HEK293 (cell line): ENCODE measurements around the gene STXBP4.

Source experiments
- CTCF ChIA-PET: fragments of 350-600 bp; formaldehyde crosslinking; extraction: SDS; loops from one replicate; lab custom pipeline; 2021; ENCODE audit warnings: antibody characterized with exemption; lab: Yijun Ruan, JAX
- POLR2A ChIA-PET: fragments of 300-600 bp; formaldehyde crosslinking; extraction: SDS; loops from one replicate; lab custom pipeline; 2020; ENCODE audit warnings: antibody characterized with exemption, inconsistent platforms; lab: Yijun Ruan, JAX
- H3K27ac ChIP-seq: fragments of 200-500 bp; sonication (Bioruptor generic); 2 replicates; pipeline ENCODE4 v1.5.1; 2014; ENCODE audit warnings: low read depth, low read length, control low read depth, inconsistent platforms; ENCODE audit errors: extremely low read depth
- H3K36me3 ChIP-seq, 2 experiments: fragments of 200-500 bp in 1 of 2; sonication (Bioruptor generic) in 1 of 2; 1 replicate in 1 of 2; 2 replicates in 1 of 2; pipeline ENCODE4 v1.5.1; 2014 to 2017; ENCODE audit warnings: inconsistent platforms in 2 of 2, low read length in 2 of 2; ENCODE audit not compliant: control insufficient read depth in 2 of 2, insufficient read depth in 1 of 2
- H3K4me1 ChIP-seq: fragments of 200-500 bp; sonication (Bioruptor generic); 2 replicates; pipeline ENCODE4 v1.5.1; 2014; ENCODE audit warnings: mild to moderate bottlenecking, low read length, inconsistent platforms; ENCODE audit not compliant: control insufficient read depth, insufficient read depth
- H3K4me3 ChIP-seq: 2 replicates; pipeline ENCODE4 v1.5.1; 2011; ENCODE audit warnings: low read depth, mild to moderate bottlenecking, control low read depth, low read length, moderate library complexity
- H3K9me3 ChIP-seq: fragments of 200-500 bp; sonication (Bioruptor generic); 2 replicates; pipeline ENCODE4 v1.5.1; 2014; ENCODE audit warnings: low read depth, low read length, inconsistent platforms; ENCODE audit not compliant: control insufficient read depth, insufficient read depth
- GFI1B ChIP-seq: fragments of 450-650 bp; formaldehyde crosslinking; IDR thresholded peaks from 2 replicates; pipeline ENCODE4 v1.5.1; 2016; ENCODE audit warnings: missing biosample characterization, missing genetic modification characterization
- KLF7 ChIP-seq: fragments of 450-650 bp; formaldehyde crosslinking; IDR thresholded peaks from 2 replicates; pipeline ENCODE4 v1.5.1; 2016; ENCODE audit warnings: missing biosample characterization, missing genetic modification characterization, borderline replicate concordance
- RBAK ChIP-seq: fragments of 450-650 bp; formaldehyde crosslinking; IDR thresholded peaks from 2 replicates; pipeline ENCODE4 v1.5.1; 2016; ENCODE audit warnings: missing biosample characterization, missing genetic modification characterization
- TCF7L2 ChIP-seq: IDR thresholded peaks from 2 replicates; pipeline ENCODE4 v1.6.1; 2011; ENCODE audit warnings: low read depth, mild to moderate bottlenecking, inconsistent platforms, low read length, moderate library complexity, borderline replicate concordance
- ZEB2 ChIP-seq: fragments of 450-650 bp; formaldehyde crosslinking; IDR thresholded peaks from 2 replicates; pipeline ENCODE4 v1.5.1; 2016; ENCODE audit warnings: missing biosample characterization, missing genetic modification characterization
- ZNF169 ChIP-seq: fragments of 450-650 bp; formaldehyde crosslinking; IDR thresholded peaks from 2 replicates; pipeline ENCODE4 v1.5.1; 2016; ENCODE audit warnings: missing biosample characterization, missing genetic modification characterization
- ZNF23 ChIP-seq: fragments of 450-650 bp; formaldehyde crosslinking; IDR thresholded peaks from 2 replicates; pipeline ENCODE4 v1.5.1; 2016; ENCODE audit warnings: missing biosample characterization, missing genetic modification characterization, borderline replicate concordance
- ZNF341 ChIP-seq: fragments of 450-650 bp; formaldehyde crosslinking; IDR thresholded peaks from 2 replicates; pipeline ENCODE4; 2016; ENCODE audit warnings: low read depth, missing biosample characterization, missing genetic modification characterization
- ZNF558 ChIP-seq: fragments of 450-650 bp; formaldehyde crosslinking; IDR thresholded peaks from 2 replicates; pipeline ENCODE4 v1.5.1; 2016; ENCODE audit warnings: missing biosample characterization, missing genetic modification characterization
- ZNF610 ChIP-seq: fragments of 450-650 bp; formaldehyde crosslinking; IDR thresholded peaks from 2 replicates; pipeline ENCODE4 v1.5.1; 2016; ENCODE audit warnings: missing biosample characterization, missing genetic modification characterization, borderline replicate concordance
- ZNF776 ChIP-seq: fragments of 450-650 bp; formaldehyde crosslinking; IDR thresholded peaks from 2 replicates; pipeline ENCODE4 v1.5.0; 2017; ENCODE audit warnings: missing biosample characterization, missing genetic modification characterization, borderline replicate concordance
- ZNF777 ChIP-seq: fragments of 450-650 bp; formaldehyde crosslinking; IDR thresholded peaks from 2 replicates; pipeline ENCODE4 v1.5.1; 2017; ENCODE audit warnings: missing biosample characterization, missing genetic modification characterization, borderline replicate concordance
- TF ChIP-seq, protein P1 (sequence below): fragments of 450-650 bp; formaldehyde crosslinking; IDR thresholded peaks from 2 replicates; pipeline ENCODE4 v1.5.1; 2016; ENCODE audit warnings: missing biosample characterization, missing genetic modification characterization, borderline replicate concordance
- TF ChIP-seq, protein P2 (sequence below): fragments of 450-650 bp; formaldehyde crosslinking; IDR thresholded peaks from 2 replicates; pipeline ENCODE4 v1.5.1; 2016; ENCODE audit warnings: missing biosample characterization, missing genetic modification characterization
- TF ChIP-seq, protein P3 (sequence below): fragments of 450-650 bp; formaldehyde crosslinking; IDR thresholded peaks from 2 replicates; pipeline ENCODE4 v1.5.1; 2017; ENCODE audit warnings: missing biosample characterization, missing genetic modification characterization
- TF ChIP-seq, protein P4 (sequence below): fragments of 450-650 bp; formaldehyde crosslinking; IDR thresholded peaks from 2 replicates; pipeline ENCODE4 v1.5.1; 2016; ENCODE audit warnings: missing biosample characterization, missing genetic modification characterization
- TF ChIP-seq, protein P5 (sequence below): fragments of 450-650 bp; formaldehyde crosslinking; IDR thresholded peaks from 2 replicates; pipeline ENCODE4 v1.5.1; 2016; ENCODE audit warnings: missing biosample characterization, missing genetic modification characterization
- TF ChIP-seq, protein P6 (sequence below): fragments of 450-650 bp; formaldehyde crosslinking; IDR thresholded peaks from 2 replicates; pipeline ENCODE4 v1.5.1; 2017; ENCODE audit warnings: missing biosample characterization, missing genetic modification characterization
- TF ChIP-seq, protein P7 (sequence below): fragments of 450-650 bp; formaldehyde crosslinking; IDR thresholded peaks from 2 replicates; pipeline ENCODE4 v1.5.1; 2016; ENCODE audit warnings: missing biosample characterization, missing genetic modification characterization

STXBP4 gene

DNA sequence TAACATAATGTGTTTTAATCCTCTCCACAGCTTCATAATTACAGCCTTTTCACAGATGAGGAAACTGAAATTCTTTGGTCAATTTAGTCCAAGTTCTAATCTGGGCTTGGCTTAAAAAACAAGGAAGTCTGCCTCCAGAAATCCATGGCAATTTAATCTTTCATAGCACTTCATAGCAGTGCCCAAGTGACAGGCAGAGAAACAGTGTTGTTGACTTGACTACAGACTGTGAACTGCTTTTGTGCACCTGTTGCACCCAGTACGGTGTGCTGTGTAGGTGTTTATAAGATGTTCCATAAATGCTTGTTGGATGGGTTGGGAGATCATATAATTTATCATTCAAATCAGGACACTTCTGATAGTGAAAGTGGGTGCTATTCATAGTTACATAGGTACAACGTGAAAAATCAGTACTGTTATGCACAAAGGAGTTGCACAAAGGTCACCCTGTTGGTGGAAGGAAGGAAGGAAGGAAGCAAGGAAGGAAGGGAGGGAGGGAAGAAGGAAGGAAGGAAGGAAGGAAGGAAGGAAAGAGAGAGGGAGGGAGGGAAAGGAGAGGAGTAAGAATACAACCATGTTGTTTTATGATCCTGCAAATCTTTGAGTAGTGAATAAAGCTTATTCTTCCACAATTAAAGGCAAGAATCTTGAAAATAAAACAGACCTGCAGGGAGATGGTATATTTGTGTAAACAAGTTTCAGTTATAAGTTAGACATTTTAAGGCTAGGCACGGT, 239.7 kb downstream of the STXBP4 start (continued):
- TF ChIP-seq, protein P1, sequence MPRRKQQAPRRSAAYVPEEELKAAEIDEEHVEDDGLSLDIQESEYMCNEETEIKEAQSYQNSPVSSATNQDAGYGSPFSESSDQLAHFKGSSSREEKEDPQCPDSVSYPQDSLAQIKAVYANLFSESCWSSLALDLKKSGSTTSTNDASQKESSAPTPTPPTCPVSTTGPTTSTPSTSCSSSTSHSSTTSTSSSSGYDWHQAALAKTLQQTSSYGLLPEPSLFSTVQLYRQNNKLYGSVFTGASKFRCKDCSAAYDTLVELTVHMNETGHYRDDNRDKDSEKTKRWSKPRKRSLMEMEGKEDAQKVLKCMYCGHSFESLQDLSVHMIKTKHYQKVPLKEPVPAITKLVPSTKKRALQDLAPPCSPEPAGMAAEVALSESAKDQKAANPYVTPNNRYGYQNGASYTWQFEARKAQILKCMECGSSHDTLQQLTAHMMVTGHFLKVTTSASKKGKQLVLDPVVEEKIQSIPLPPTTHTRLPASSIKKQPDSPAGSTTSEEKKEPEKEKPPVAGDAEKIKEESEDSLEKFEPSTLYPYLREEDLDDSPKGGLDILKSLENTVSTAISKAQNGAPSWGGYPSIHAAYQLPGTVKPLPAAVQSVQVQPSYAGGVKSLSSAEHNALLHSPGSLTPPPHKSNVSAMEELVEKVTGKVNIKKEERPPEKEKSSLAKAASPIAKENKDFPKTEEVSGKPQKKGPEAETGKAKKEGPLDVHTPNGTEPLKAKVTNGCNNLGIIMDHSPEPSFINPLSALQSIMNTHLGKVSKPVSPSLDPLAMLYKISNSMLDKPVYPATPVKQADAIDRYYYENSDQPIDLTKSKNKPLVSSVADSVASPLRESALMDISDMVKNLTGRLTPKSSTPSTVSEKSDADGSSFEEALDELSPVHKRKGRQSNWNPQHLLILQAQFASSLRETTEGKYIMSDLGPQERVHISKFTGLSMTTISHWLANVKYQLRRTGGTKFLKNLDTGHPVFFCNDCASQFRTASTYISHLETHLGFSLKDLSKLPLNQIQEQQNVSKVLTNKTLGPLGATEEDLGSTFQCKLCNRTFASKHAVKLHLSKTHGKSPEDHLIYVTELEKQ (tag by site-specific recombination): no peak
- TF ChIP-seq RBAK (tag by site-specific recombination) (no peak), KLF7 (tag by site-specific recombination) (no peak)
- TF ChIP-seq, protein P2, sequence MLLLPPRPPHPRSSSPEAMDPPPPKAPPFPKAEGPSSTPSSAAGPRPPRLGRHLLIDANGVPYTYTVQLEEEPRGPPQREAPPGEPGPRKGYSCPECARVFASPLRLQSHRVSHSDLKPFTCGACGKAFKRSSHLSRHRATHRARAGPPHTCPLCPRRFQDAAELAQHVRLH: no peak

DNA sequence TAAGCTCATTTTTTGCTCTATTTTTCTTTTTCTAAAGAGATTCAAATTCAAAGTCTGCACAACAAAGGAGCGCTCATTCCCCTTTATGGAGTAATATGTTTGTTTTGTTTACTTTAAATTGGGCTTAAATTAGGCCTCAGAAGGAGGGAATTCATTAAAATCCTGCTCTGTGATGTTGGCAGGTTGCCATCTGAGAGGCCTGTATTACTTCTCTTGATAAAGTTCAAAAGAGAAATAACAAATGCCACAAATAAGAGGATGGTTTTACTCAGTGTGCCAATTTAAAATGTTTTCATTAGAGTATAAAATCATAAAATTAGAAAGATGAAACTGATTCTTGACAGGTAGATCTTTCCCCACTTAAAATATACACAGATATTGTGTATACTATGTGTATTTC, 241.7 kb downstream of the STXBP4 start:
- TF ChIP-seq, protein P3, sequence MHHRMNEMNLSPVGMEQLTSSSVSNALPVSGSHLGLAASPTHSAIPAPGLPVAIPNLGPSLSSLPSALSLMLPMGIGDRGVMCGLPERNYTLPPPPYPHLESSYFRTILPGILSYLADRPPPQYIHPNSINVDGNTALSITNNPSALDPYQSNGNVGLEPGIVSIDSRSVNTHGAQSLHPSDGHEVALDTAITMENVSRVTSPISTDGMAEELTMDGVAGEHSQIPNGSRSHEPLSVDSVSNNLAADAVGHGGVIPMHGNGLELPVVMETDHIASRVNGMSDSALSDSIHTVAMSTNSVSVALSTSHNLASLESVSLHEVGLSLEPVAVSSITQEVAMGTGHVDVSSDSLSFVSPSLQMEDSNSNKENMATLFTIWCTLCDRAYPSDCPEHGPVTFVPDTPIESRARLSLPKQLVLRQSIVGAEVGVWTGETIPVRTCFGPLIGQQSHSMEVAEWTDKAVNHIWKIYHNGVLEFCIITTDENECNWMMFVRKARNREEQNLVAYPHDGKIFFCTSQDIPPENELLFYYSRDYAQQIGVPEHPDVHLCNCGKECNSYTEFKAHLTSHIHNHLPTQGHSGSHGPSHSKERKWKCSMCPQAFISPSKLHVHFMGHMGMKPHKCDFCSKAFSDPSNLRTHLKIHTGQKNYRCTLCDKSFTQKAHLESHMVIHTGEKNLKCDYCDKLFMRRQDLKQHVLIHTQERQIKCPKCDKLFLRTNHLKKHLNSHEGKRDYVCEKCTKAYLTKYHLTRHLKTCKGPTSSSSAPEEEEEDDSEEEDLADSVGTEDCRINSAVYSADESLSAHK (tag by site-specific recombination): no peak
- TF ChIP-seq ZNF777 (tag by site-specific recombination) (no peak), ZEB2 (no peak), TCF7L2 (peak; percentile 57; the same call in 1 of the 2 replicates), ZNF23 (tag by site-specific recombination) (no peak), ZNF558 (tag by site-specific recombination) (no peak), ZNF776 (tag by site-specific recombination) (no peak), ZNF169 (tag by site-specific recombination) (no peak), ZNF610 (tag by site-specific recombination) (no peak), ZNF341 (tag by site-specific recombination) (no peak), GFI1B (tag by site-specific recombination) (no peak)
- TF ChIP-seq, protein P4, sequence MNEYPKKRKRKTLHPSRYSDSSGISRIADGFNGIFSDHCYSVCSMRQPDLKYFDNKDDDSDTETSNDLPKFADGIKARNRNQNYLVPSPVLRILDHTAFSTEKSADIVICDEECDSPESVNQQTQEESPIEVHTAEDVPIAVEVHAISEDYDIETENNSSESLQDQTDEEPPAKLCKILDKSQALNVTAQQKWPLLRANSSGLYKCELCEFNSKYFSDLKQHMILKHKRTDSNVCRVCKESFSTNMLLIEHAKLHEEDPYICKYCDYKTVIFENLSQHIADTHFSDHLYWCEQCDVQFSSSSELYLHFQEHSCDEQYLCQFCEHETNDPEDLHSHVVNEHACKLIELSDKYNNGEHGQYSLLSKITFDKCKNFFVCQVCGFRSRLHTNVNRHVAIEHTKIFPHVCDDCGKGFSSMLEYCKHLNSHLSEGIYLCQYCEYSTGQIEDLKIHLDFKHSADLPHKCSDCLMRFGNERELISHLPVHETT (tag by site-specific recombination): no peak
- TF ChIP-seq, protein P5, sequence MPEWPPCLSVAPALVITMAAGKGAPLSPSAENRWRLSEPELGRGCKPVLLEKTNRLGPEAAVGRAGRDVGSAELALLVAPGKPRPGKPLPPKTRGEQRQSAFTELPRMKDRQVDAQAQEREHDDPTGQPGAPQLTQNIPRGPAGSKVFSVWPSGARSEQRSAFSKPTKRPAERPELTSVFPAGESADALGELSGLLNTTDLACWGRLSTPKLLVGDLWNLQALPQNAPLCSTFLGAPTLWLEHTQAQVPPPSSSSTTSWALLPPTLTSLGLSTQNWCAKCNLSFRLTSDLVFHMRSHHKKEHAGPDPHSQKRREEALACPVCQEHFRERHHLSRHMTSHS (tag by site-specific recombination): no peak
- TF ChIP-seq, protein P6, sequence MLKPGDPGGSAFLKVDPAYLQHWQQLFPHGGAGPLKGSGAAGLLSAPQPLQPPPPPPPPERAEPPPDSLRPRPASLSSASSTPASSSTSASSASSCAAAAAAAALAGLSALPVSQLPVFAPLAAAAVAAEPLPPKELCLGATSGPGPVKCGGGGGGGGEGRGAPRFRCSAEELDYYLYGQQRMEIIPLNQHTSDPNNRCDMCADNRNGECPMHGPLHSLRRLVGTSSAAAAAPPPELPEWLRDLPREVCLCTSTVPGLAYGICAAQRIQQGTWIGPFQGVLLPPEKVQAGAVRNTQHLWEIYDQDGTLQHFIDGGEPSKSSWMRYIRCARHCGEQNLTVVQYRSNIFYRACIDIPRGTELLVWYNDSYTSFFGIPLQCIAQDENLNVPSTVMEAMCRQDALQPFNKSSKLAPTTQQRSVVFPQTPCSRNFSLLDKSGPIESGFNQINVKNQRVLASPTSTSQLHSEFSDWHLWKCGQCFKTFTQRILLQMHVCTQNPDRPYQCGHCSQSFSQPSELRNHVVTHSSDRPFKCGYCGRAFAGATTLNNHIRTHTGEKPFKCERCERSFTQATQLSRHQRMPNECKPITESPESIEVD (tag by site-specific recombination): peak; percentile 20; the same call in 1 of the 2 replicates
- TF ChIP-seq, protein P7, sequence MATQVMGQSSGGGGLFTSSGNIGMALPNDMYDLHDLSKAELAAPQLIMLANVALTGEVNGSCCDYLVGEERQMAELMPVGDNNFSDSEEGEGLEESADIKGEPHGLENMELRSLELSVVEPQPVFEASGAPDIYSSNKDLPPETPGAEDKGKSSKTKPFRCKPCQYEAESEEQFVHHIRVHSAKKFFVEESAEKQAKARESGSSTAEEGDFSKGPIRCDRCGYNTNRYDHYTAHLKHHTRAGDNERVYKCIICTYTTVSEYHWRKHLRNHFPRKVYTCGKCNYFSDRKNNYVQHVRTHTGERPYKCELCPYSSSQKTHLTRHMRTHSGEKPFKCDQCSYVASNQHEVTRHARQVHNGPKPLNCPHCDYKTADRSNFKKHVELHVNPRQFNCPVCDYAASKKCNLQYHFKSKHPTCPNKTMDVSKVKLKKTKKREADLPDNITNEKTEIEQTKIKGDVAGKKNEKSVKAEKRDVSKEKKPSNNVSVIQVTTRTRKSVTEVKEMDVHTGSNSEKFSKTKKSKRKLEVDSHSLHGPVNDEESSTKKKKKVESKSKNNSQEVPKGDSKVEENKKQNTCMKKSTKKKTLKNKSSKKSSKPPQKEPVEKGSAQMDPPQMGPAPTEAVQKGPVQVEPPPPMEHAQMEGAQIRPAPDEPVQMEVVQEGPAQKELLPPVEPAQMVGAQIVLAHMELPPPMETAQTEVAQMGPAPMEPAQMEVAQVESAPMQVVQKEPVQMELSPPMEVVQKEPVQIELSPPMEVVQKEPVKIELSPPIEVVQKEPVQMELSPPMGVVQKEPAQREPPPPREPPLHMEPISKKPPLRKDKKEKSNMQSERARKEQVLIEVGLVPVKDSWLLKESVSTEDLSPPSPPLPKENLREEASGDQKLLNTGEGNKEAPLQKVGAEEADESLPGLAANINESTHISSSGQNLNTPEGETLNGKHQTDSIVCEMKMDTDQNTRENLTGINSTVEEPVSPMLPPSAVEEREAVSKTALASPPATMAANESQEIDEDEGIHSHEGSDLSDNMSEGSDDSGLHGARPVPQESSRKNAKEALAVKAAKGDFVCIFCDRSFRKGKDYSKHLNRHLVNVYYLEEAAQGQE: no peak
- Histone ChIP-seq H3K4me3 (no peak overlapping the region), H3K4me1 (peaks cover 9% of the 10 kb centered on the region; the same call in 1 of the 2 replicates), H3K9me3 (no peaks in the 10 kb centered on the region), H3K36me3 (no peaks in the 10 kb centered on the region), H3K27ac (no peak overlapping the region)
- ChIA-PET CTCF (interaction anchor here (1.4 kb wide), 1 partner anchor 15 kb away, joined by 3 read pairs; no protein-coding TSS in a partner anchor), POLR2A (no interaction called here)
